HepG2 (cell line): ENCODE data around the gene VAPB. TPM values are rescaled to one million over a fixed set of nuclear protein-coding genes. Genes with fewer than 3 reads are reported as not detected.
A peak's percentile ranks its signal among the peaks of the same experiment; 100 is the strongest.

Experiments
- ASH2L ChIP-seq: fragments of 300-600, 200-600 bp; sonication (generic); IDR thresholded peaks from 2 replicates; pipeline ENCODE4 v1.7.0; 2017; ENCODE audit warnings: low read depth, mild to moderate bottlenecking, moderate library complexity, mixed read lengths, low read length; ENCODE audit not compliant: insufficient read length
- BORCS8-MEF2B ChIP-seq: sonication (generic); formaldehyde crosslinking; IDR thresholded peaks from 2 replicates; pipeline ENCODE4 v1.8.0; 2022; ENCODE audit warnings: mild to moderate bottlenecking, missing genetic modification reagents
- CERS6 ChIP-seq: sonication (generic); formaldehyde crosslinking; IDR thresholded peaks from 2 replicates; pipeline ENCODE4 v1.5.0; 2020; ENCODE audit warnings: missing genetic modification reagents
- CHCHD3 ChIP-seq: sonication (generic); formaldehyde crosslinking; IDR thresholded peaks from 2 replicates; pipeline ENCODE4 v1.8.0; 2022; ENCODE audit warnings: mild to moderate bottlenecking, missing genetic modification reagents, moderate library complexity
- FLYWCH1 ChIP-seq: sonication (generic); formaldehyde crosslinking; IDR thresholded peaks from 2 replicates; pipeline ENCODE4 v1.8.1; 2023; ENCODE audit warnings: mild to moderate bottlenecking, missing genetic modification reagents
- IKZF1 ChIP-seq: fragments of 450-650 bp; IDR thresholded peaks from 2 replicates; pipeline ENCODE4 v1.7.1; 2016
- JDP2 ChIP-seq: sonication (generic); formaldehyde crosslinking; IDR thresholded peaks from 2 replicates; pipeline ENCODE4 v1.8.1; 2022; ENCODE audit warnings: missing genetic modification reagents, borderline replicate concordance
- MXD4 ChIP-seq: IDR thresholded peaks from 2 replicates; pipeline ENCODE4 v1.6.1; 2016; ENCODE audit warnings: mild to moderate bottlenecking, missing biosample characterization, missing genetic modification reagents
- RNF2 ChIP-seq: fragments of 450-650 bp; conservative IDR thresholded peaks from 2 replicates; pipeline ENCODE4 v1.6.1; 2016; ENCODE audit warnings: low read depth
- SMAD1 ChIP-seq: sonication (generic); formaldehyde crosslinking; IDR thresholded peaks from 2 replicates; pipeline ENCODE4 v1.4.0; 2020; ENCODE audit warnings: missing genetic modification reagents, low read depth, mild to moderate bottlenecking, borderline replicate concordance
- SMC3 ChIP-seq: IDR thresholded peaks from 2 replicates; pipeline ENCODE4 v1.6.1; 2011; ENCODE audit warnings: low read length, improper control_type of control experiment
- ZMYM2 ChIP-seq: sonication (generic); formaldehyde crosslinking; IDR thresholded peaks from 2 replicates; pipeline ENCODE4 v1.8.0; 2022; ENCODE audit warnings: mild to moderate bottlenecking, missing genetic modification reagents
- ZNF232 ChIP-seq: sonication (generic); formaldehyde crosslinking; IDR thresholded peaks from 2 replicates; pipeline ENCODE4 v1.4.0; 2020; ENCODE audit warnings: missing genetic modification reagents, borderline replicate concordance
- ZNF335 ChIP-seq: sonication (generic); formaldehyde crosslinking; IDR thresholded peaks from 2 replicates; pipeline ENCODE4 v1.4.0; 2020; ENCODE audit warnings: missing genetic modification reagents
- ZNF451 ChIP-seq: sonication (generic); formaldehyde crosslinking; IDR thresholded peaks from 2 replicates; pipeline ENCODE4 v1.5.0; 2020; ENCODE audit warnings: mild to moderate bottlenecking, missing genetic modification reagents
- ZNF766 ChIP-seq: sonication (generic); formaldehyde crosslinking; IDR thresholded peaks from 2 replicates; pipeline ENCODE4 v1.5.0; 2020; ENCODE audit warnings: missing genetic modification reagents, borderline replicate concordance
- polyA plus RNA-seq, 8 experiments: library from polyadenylated mRNA; depleted of rRNA in 3 of 8; stranded (reverse) in 7 of 8; unstranded in 1 of 8; fragments of >200 nt; fragmentation: Illumina TruSeq in 4 of 8; extraction: Trizol in 4 of 8; gene quantifications; 2 replicates each; pipeline versions ENCODE4 v1.2.1 to v1.2.3, GENCODE V29; 2011 to 2016; ENCODE audit warnings: low read depth in 4 of 8, missing spikeins in 1 of 8, mixed read lengths in 1 of 8; ENCODE audit not compliant: insufficient read depth in 1 of 8
- total RNA-seq, 5 experiments: library from RNA; depleted of rRNA; stranded (reverse); fragments of >200 nt; fragmentation: Illumina TruSeq; extraction: Trizol; gene quantifications; 2 replicates each; pipeline ENCODE4 v1.2.3, GENCODE V29; 2016; ENCODE audit warnings: low read depth in 1 of 5
- TF ChIP-seq, protein P1 (sequence below): sonication (generic); formaldehyde crosslinking; conservative IDR thresholded peaks from 2 replicates; pipeline ENCODE4 v1.4.0; 2020; ENCODE audit warnings: missing genetic modification reagents
- TF ChIP-seq, protein P2 (sequence below), 2 experiments: sonication (generic) in 1 of 2; formaldehyde crosslinking in 1 of 2; IDR thresholded peaks; 2 replicates each; pipeline versions ENCODE4 v1.4.0 to v1.6.1; 2018 to 2020; ENCODE audit warnings: missing genetic modification reagents in 2 of 2, borderline replicate concordance in 1 of 2, low read depth in 1 of 2, mild to moderate bottlenecking in 1 of 2, missing biosample characterization in 1 of 2
- TF ChIP-seq, protein P3 (sequence below), 2 experiments: fragments of 450-650 bp in 1 of 2; sonication (generic) in 1 of 2; formaldehyde crosslinking; IDR thresholded peaks; 2 replicates each; pipeline versions ENCODE4 v1.5.0 to v1.8.0; 2020 to 2022; ENCODE audit warnings: mild to moderate bottlenecking in 1 of 2, missing genetic modification reagents in 1 of 2
- TF ChIP-seq, protein P4 (sequence below): IDR thresholded peaks from 2 replicates; pipeline ENCODE4 v1.6.1; 2016; ENCODE audit warnings: low read depth

VAPB gene
- total and polyA plus RNA-seq, 2 of the 13 experiments (the other 11 are each of a cell fraction or from before 2014, with no cell fraction given), result 18.6 to 48.5 TPM

GRCh38 chr20:58447511-58448391, 58.7 kb downstream of the VAPB start (continued):
- TF ChIP-seq CERS6 (CRISPR knock-in tag) (no peak), CHCHD3 (CRISPR knock-in tag) (no peak), SMC3 (peak; percentile 97), SMAD1 (CRISPR knock-in tag) (no peak), FLYWCH1 (no peak), ZNF335 (CRISPR knock-in tag) (0 out of 2 replicates have a peak, but pooled peaks have one; percentile 27), BORCS8-MEF2B (no peak), ASH2L (peak; percentile 50), ZNF232 (peak; percentile 56; the same call in 1 of the 2 replicates), ZMYM2 (CRISPR knock-in tag) (no peak), IKZF1 (no peak), JDP2 (CRISPR knock-in tag) (no peak), ZNF451 (CRISPR knock-in tag) (no peak), ZNF766 (CRISPR knock-in tag) (peak; percentile 51; the same call in 1 of the 2 replicates), MXD4 (CRISPR knock-in tag) (no peak), RNF2 (no peak)
- TF ChIP-seq, protein P1, sequence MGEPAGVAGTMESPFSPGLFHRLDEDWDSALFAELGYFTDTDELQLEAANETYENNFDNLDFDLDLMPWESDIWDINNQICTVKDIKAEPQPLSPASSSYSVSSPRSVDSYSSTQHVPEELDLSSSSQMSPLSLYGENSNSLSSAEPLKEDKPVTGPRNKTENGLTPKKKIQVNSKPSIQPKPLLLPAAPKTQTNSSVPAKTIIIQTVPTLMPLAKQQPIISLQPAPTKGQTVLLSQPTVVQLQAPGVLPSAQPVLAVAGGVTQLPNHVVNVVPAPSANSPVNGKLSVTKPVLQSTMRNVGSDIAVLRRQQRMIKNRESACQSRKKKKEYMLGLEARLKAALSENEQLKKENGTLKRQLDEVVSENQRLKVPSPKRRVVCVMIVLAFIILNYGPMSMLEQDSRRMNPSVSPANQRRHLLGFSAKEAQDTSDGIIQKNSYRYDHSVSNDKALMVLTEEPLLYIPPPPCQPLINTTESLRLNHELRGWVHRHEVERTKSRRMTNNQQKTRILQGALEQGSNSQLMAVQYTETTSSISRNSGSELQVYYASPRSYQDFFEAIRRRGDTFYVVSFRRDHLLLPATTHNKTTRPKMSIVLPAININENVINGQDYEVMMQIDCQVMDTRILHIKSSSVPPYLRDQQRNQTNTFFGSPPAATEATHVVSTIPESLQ, result 0 out of 2 replicates have a peak, but pooled peaks have one; percentile 66
- TF ChIP-seq, protein P2, sequence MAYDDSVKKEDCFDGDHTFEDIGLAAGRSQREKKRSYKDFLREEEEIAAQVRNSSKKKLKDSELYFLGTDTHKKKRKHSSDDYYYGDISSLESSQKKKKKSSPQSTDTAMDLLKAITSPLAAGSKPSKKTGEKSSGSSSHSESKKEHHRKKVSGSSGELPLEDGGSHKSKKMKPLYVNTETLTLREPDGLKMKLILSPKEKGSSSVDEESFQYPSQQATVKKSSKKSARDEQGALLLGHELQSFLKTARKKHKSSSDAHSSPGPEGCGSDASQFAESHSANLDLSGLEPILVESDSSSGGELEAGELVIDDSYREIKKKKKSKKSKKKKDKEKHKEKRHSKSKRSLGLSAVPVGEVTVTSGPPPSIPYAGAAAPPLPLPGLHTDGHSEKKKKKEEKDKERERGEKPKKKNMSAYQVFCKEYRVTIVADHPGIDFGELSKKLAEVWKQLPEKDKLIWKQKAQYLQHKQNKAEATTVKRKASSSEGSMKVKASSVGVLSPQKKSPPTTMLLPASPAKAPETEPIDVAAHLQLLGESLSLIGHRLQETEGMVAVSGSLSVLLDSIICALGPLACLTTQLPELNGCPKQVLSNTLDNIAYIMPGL (CRISPR knock-in tag; IDR thresholded peaks at IDR 0.05; ENCODE audit: borderline replicate concordance in 1 of 2, low read depth in 1 of 2), result 0 out of 4 replicates have a peak, but pooled peaks of 1 of the 2 experiments have one; percentile 22
- TF ChIP-seq, protein P3, sequence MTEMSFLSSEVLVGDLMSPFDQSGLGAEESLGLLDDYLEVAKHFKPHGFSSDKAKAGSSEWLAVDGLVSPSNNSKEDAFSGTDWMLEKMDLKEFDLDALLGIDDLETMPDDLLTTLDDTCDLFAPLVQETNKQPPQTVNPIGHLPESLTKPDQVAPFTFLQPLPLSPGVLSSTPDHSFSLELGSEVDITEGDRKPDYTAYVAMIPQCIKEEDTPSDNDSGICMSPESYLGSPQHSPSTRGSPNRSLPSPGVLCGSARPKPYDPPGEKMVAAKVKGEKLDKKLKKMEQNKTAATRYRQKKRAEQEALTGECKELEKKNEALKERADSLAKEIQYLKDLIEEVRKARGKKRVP (CRISPR knock-in tag; IDR thresholded peaks at IDR 0.05), result no peak
- TF ChIP-seq, protein P4, sequence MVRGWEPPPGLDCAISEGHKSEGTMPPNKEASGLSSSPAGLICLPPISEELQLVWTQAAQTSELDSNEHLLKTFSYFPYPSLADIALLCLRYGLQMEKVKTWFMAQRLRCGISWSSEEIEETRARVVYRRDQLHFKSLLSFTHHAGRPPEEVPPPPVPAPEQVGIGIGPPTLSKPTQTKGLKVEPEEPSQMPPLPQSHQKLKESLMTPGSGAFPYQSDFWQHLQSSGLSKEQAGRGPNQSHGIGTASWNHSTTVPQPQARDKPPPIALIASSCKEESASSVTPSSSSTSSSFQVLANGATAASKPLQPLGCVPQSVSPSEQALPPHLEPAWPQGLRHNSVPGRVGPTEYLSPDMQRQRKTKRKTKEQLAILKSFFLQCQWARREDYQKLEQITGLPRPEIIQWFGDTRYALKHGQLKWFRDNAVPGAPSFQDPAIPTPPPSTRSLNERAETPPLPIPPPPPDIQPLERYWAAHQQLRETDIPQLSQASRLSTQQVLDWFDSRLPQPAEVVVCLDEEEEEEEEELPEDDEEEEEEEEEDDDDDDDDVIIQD (CRISPR knock-in tag), result 0 out of 2 replicates have a peak, but pooled peaks have one; percentile 21
